Breast epithelium (tissue), 4 donors: ENCODE results near the gene ARID5B. TPM values are rescaled to one million over a fixed set of nuclear protein-coding genes. Genes with fewer than 3 reads are reported as not detected.

Experiments used
- DNase-seq, 2 donors: peaks; one replicate each; pipeline ENCODE4 v3.0.0-alpha.2; 2019; ENCODE audit warnings: low spot score in 2 of 2
- H3K27ac ChIP-seq, 2 donors: fragments of 200-600 bp; sonication (generic) in 1 of 2; one replicate each; pipeline ENCODE4 v1.5.1; 2016 to 2019; ENCODE audit warnings: mild to moderate bottlenecking in 1 of 2
- H3K27me3 ChIP-seq, 2 donors: fragments of 200-600 bp; sonication (generic) in 1 of 2; one replicate each; pipeline versions ENCODE4 v1.5.1 to v1.6.0; 2017 to 2019; ENCODE audit warnings: control low read depth in 1 of 2, mild to moderate bottlenecking in 1 of 2
- H3K36me3 ChIP-seq: fragments of 200-600 bp; one replicate; pipeline ENCODE4 v1.5.1; 2019
- H3K4me1 ChIP-seq, 2 donors: fragments of 200-600 bp; sonication (generic); one replicate each; pipeline ENCODE4 v1.5.1; 2016 to 2019; ENCODE audit warnings: control low read depth in 1 of 2
- H3K4me3 ChIP-seq, 3 donors: fragments of 200-600 bp; sonication (generic); 1 replicate in 2 of 3; 2 replicates in 1 of 3; pipeline ENCODE4 v1.5.1; 2016 to 2019; ENCODE audit warnings: mild to moderate bottlenecking in 3 of 3, moderate library complexity in 2 of 3
- H3K9me3 ChIP-seq, 2 donors: fragments of 200-600 bp; sonication (generic) in 1 of 2; one replicate each; pipeline ENCODE4 v1.5.1; 2016 to 2019; ENCODE audit warnings: control low read depth in 1 of 2
- CTCF ChIP-seq, 3 donors: fragments of 450-650 bp; IDR thresholded peaks; one replicate each; pipeline ENCODE4 v1.5.1; 2016 to 2017; ENCODE audit warnings: antibody characterized with exemption in 3 of 3, mild to moderate bottlenecking in 3 of 3, moderate library complexity in 3 of 3
- POLR2A ChIP-seq: fragments of 450-650 bp; IDR thresholded peaks from one replicate; pipeline ENCODE4 v1.6.1; 2016; ENCODE audit warnings: antibody characterized with exemption, mild to moderate bottlenecking, moderate library complexity
- POLR2AphosphoS5 ChIP-seq, 3 donors: sonication (generic); formaldehyde crosslinking; IDR thresholded peaks; one replicate each; pipeline ENCODE4 v1.6.1; 2017; ENCODE audit warnings: antibody characterized with exemption in 3 of 3
- intact Hi-C: fragments of 100-400 bp; cut with DNase I; formaldehyde crosslinking; loops from one replicate; pipeline ENCODE4 v1.15.1; 2023; ENCODE audit warnings: low total_unique reads
- total RNA-seq, 3 donors: library from RNA; depleted of rRNA; stranded (reverse); fragments of >200 nt; gene quantifications; one replicate each; pipeline ENCODE4 v1.1.0, GENCODE V29; 2016

Gene ARID5B
- total RNA-seq, 3 donors from 2014 or later: 89.5 to 166 (median 125) TPM

- no peak for DNase-seq
- intact Hi-C loops: no loop called here
Observed at GRCh38 chr10:61888744-61889143, 12.8 kb upstream of the ARID5B start.

GRCh38 chr10:61890430-61890829 lies 11.1 kb upstream of the ARID5B start:
- no peaks in the 10 kb centered on the region for H3K36me3 ChIP-seq
- H3K27me3 ChIP-seq: no peaks in the 10 kb centered on the region
- H3K4me3 ChIP-seq: no peak overlapping the region
- DNase-seq: no peak
- H3K4me1 ChIP-seq: no peaks in the 10 kb centered on the region
- intact Hi-C loops: no loop called here
- TF ChIP-seq POLR2A: no peak
- no peak for TF ChIP-seq POLR2AphosphoS5 (IDR thresholded peaks at IDR 0.05)
- no peak overlapping the region for H3K27ac ChIP-seq
- no peaks in the 10 kb centered on the region for H3K9me3 ChIP-seq

More at GRCh38 chr10:61888744-61889143, 12.8 kb upstream of the ARID5B start:
- Histone ChIP-seq H3K27me3 (no peaks in the 10 kb centered on the region), H3K9me3 (no peaks in the 10 kb centered on the region), H3K4me3 (no peak overlapping the region), H3K36me3 (no peaks in the 10 kb centered on the region), H3K4me1 (no peaks in the 10 kb centered on the region), H3K27ac (no peak overlapping the region)
- TF ChIP-seq POLR2AphosphoS5 (IDR thresholded peaks at IDR 0.05) (no peak), POLR2A (no peak), CTCF (IDR thresholded peaks at IDR 0.05) (no peak)

DNA sequence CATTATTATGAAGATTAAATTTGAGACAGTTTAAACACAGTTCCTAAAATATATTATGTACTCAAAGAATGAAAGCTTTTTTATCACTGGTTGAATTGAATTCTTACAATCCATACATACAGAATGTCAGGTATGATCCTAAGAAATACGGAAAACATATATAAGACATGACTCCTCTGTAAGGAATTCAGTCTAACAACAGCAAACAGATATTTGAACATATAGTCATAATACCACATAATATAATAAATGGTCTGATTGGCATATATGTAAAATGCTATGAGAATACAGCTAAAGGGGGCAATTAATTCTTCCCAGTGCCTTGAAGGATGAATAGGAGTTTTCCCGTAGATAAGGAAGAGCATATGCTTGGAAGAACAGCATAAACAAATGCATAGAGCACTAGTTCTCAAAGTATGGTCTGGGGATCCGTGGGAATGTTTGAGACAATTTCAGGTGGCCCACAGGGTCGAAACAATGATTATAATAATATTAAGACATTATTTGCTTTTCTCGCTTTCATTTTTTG lies 10.6 kb upstream of the ARID5B start:
- no peak for DNase-seq
- no peaks in the 10 kb centered on the region for H3K4me1 ChIP-seq
- no peaks in the 10 kb centered on the region for H3K27me3 ChIP-seq
- no peaks in the 10 kb centered on the region for H3K9me3 ChIP-seq
- no peak for TF ChIP-seq POLR2AphosphoS5 (IDR thresholded peaks at IDR 0.05)
- no peak for TF ChIP-seq CTCF (IDR thresholded peaks at IDR 0.05)
- TF ChIP-seq POLR2A: no peak
- H3K27ac ChIP-seq: no peak overlapping the region
- H3K36me3 ChIP-seq: no peaks in the 10 kb centered on the region
- H3K4me3 ChIP-seq: no peak overlapping the region
- intact Hi-C loops: no loop called here

- H3K27ac ChIP-seq: no peak overlapping the region
- no peaks in the 10 kb centered on the region for H3K27me3 ChIP-seq
- H3K4me1 ChIP-seq: no peaks in the 10 kb centered on the region
- intact Hi-C loops: no loop called here
- no peaks in the 10 kb centered on the region for H3K36me3 ChIP-seq
- no peak for DNase-seq
- H3K9me3 ChIP-seq: no peaks in the 10 kb centered on the region
- TF ChIP-seq POLR2AphosphoS5 (IDR thresholded peaks at IDR 0.05) (no peak), POLR2A (no peak), CTCF (IDR thresholded peaks at IDR 0.05) (no peak)
- no peak overlapping the region for H3K4me3 ChIP-seq
Observed at GRCh38 chr10:61891906-61892585, 9.5 kb upstream of the ARID5B start.

GRCh38 chr10:61892961-61893360 lies 8.5 kb upstream of the ARID5B start:
- no peaks in the 10 kb centered on the region for H3K4me1 ChIP-seq
- no peaks in the 10 kb centered on the region for H3K9me3 ChIP-seq
- no peak for DNase-seq
- intact Hi-C loops: no loop called here
- H3K4me3 ChIP-seq: no peak overlapping the region
- no peak for TF ChIP-seq CTCF (IDR thresholded peaks at IDR 0.05)
- no peak for TF ChIP-seq POLR2A
- TF ChIP-seq POLR2AphosphoS5 (IDR thresholded peaks at IDR 0.05): no peak
- H3K36me3 ChIP-seq: no peaks in the 10 kb centered on the region
- no peaks in the 10 kb centered on the region for H3K27me3 ChIP-seq
- no peak overlapping the region for H3K27ac ChIP-seq
